GM19372 (cell line): ENCODE results near the gene LGALS9.

Experiments
- ATAC-seq: cut with Tn5 transposase; IDR thresholded peaks from one replicate; pipeline ENCODE4 v1.9.1; 2021; ENCODE audit warnings: mild to moderate bottlenecking, low read depth, moderate library complexity; ENCODE audit not compliant: unreplicated experiment

Gene LGALS9

DNA sequence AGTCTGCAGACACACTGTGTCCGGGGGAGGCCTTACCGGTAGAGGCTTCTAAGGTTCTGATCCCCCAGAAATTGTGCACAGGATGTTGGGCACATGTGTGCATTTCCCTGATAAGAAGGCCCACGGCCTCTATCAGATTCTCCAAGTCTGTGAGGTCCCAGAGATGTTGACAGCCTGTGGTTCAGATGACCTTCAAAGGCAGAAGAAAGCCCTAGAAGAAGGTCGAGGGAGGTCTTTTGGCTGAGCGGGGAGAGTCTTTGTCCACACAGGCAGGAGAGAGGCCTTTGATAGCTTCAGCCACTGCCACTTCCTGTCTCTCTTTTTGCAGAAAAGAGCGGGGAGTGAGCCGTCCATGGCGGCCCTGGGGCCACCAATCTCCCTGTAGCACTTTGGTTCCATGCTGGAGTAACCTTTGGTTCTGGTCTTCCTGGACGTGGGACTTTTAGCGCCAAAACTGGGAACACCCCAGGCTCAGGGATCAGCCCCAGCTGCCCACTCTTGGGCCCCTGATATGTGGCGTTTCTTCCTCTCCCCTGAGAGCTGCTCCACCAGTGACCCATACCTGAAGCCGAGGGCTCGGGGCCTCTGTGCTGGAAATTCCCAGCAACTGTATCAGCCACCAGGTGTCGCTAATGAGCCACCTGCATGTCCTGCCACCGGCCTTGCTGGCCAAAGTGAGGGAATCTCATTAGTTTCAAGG, 28.1 kb upstream of the LGALS9 start:
- no peak for ATAC-seq

DNA sequence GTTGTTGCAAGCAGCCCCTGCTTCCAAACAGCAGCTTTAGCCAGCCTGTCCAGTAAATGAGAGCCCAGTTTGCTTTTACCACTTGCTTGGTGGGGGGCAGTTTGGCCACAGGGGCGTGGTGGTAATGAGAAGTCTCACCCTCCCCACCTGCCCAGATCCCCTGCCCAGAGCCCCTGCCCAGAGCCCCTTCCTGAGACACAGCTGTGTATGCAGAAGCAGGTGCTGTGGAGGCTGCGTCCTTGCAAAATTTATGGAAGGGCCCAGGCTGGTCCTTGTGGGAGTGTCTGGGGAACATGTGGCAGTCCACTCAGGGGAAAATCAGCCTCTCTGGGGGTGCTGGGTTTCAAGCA, 27.6 kb upstream of the LGALS9 start:
- ATAC-seq = no peak

DNA sequence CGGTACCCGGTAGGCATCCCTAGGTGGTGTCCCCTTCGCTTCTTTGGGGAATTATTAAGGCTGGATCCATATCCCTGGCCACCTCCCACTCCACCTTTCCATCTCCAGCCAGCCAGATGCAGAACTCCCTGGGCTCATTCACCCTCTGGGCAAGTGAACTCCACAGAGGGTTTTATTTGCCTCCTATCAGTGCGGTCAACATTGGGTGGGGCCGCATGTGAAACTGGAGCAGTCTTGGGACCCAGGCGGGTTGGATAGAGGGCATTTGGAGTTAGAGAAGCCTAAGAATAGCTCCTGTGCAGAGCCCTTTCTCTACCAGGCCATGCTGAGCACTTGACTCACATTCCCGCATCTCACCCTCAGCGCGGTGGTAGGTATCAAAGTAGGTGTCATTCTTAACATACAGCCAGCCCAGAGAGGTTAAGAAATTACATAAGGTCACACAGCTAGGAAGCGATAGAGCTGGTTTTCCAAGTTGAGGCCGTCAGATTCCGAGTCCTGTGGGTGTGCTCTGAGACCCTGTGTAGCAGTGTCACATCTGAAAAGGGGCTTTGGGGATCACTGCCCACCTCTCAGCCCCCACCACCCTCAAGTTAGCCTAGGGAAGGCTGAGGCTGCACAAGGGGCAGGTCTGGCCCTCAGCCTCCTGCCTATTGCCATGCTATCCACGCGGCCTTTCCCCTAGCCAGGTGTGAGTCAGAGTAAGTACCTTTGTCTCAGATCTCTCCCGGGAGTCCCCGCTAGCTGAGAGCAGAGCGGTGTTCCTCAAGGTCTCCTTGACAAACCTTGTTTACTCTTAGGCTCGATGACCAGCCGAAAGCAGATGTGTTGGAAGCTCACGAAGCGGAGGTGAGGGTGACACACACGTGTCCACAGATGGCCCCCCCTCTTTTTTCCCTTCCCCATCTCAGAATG, 26.9 kb upstream of the LGALS9 start:
- no peak for ATAC-seq

DNA sequence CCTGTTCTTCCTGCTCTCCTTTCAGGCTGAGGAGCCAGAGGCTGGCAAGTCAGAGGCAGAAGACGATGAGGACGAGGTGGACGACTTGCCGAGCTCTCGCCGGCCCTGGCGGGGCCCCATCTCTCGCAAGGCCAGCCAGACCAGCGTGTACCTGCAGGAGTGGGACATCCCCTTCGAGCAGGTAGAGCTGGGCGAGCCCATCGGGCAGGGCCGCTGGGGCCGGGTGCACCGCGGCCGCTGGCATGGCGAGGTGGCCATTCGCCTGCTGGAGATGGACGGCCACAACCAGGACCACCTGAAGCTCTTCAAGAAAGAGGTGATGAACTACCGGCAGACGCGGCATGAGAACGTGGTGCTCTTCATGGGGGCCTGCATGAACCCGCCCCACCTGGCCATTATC, 25.6 kb upstream of the LGALS9 start:
- ATAC-seq = no peak

DNA sequence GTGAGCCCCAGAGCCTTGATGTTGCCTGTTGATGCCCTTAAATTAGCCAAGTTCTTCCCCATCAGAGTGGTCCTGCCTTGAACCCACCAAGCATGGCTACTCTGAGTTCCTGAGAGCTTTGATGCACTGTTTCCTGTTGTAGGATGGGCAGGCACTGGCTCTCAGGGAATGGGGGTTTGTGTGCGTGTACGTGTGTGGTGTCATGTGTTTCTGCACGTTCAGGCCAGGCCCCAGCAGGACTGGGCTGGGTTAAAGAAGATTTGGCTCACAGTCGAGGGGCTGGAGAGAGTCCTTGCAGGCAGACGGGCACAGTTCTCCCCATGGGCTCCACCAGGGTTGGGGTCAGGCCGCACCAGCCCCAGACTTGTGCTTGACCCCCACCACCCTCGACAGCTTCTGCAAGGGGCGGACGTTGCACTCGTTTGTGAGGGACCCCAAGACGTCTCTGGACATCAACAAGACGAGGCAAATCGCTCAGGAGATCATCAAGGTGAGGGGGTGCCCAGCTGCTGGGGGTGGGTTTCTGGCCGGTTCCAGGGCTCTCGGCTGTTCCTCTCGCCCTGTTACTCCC, 23.4 kb upstream of the LGALS9 start:
- no peak for ATAC-seq

DNA sequence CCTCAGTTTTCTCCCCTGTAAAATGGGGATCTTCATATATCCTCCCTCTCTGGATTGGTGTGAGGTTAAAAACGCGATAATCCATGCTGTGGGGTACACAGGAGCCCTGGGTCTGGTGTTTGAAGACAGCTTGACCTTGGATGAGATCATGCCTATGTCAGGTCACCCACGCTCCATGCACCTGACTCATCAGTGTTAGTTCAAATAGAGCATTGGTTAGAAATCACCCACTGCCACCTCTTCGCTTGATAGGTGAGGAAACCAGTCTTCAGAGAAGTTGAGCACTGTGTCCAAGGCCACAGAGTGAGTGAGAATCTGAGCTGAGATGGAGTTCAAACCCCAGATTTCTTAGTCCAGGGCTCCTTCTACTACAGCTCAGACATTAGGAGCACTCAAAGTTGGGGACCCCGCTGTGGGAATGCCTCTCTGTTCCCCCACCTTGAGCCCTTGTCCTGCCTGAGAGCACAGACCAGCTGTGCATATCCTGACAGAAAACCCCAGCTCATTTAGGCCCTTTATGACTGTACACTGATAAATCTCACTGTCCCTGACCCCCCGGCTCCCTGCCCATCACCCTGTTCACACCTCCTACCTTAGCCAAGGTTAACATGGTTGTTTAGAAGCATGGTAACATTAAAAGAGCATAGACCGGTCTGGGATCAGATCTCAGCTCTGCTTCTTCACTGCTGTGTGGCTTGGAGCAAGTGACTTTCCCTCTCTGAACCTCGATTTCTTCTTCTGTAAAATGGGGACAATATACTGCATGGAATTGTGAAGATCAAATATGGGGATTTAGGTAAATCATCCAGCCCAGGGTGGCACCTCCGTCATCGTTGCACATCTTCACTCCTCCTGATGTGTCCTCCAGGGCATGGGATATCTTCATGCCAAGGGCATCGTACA, 22.4 kb upstream of the LGALS9 start:
- ATAC-seq = no peak

DNA sequence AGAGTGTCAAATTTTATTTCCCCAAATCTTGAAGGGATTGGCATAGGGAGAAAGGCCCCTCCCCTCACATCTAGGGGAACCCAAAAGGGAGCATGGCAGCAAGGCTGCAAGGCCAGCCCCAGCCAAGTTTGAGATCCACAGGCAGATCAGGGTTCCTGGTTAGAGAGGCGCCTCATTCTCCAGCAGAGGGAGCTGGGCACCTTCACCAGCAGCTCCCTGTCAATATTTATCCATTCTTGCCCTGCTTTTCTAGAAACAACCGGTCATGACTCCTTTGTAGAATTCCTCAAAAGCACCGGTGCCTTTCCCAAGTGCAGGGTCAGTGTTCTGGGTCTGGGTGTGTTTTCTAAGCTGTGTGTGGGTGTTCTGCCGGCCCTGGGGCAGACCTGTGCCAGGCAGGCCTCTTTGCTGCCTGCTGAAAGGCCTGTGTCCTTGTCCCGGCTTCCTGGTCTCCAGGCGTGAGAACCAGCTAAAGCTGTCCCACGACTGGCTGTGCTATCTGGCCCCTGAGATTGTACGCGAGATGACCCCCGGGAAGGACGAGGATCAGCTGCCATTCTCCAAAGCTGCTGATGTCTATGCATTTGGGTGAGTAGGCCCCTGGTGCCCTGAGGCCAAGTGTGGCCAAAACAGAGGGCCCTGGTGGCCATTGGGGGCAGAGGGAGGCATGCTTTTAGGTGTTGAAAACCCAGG, 21.2 kb upstream of the LGALS9 start:
- ATAC-seq = no peak

DNA sequence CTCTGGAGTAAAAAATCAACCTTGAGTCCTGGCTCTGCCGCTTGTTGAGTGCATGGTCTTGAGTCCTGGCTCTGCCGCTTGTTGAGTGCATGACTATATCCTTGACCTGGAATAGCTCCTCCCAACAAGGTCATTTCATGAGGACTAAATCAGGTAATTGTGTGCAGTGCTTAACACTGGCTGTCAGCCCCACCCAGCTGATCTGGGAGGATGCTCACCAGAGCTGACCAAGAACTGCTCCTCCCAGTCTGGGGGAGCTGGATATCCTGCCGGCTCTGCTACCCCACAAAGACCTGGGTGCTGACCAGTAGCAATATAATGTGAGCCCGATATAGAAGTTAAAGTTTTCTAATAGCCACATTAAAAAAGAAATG, 20.7 kb upstream of the LGALS9 start:
- no peak for ATAC-seq

DNA sequence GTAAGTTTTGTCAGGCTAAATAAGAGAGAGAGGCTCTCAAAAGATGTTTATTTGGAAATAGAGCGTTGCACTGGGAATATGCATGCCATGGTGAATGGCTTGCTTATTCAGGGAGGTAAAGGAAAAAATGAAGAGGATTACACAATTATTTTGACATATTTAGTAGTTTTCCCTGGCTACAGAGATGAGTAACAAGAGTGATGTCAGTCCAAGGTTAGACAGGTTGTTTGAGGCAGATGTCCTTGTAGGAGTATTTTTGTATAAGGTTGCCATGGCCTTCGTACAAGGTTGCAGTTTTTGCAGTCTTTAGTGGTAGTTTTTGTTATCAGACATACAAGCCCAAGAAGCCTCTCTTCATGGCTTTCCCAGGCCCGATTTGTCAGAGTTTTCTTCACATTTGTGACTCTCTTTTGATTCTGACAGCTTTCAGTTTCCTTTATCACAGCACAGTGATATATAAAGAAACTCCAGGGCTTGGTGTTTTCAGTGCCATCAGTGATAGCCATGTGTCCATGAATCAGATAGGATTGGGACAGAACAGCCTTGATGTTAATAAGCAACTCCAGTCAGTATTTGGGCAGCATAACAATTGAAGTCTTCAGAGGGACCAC, 18.7 kb upstream of the LGALS9 start:
- ATAC-seq = no peak

DNA sequence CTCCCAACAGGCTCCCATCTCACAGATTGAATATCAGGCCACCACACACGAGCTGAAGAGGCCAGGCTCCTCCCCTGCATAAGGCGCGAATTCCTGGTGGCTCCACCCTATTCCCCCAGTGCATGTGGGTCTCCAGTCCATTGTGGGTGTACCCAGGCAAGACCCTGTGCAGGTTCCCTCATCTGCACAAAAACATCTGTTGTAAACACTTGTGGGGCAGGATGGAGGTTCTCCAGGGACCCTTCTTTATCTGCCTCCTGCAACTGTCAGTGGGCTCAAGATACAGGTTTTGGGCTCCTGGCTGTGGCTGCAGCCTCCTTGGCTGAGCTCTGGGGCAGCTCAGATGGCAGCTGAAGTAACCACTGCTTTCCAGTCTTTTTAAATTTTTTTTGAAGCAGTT, 17.6 kb upstream of the LGALS9 start:
- no peak for ATAC-seq

DNA sequence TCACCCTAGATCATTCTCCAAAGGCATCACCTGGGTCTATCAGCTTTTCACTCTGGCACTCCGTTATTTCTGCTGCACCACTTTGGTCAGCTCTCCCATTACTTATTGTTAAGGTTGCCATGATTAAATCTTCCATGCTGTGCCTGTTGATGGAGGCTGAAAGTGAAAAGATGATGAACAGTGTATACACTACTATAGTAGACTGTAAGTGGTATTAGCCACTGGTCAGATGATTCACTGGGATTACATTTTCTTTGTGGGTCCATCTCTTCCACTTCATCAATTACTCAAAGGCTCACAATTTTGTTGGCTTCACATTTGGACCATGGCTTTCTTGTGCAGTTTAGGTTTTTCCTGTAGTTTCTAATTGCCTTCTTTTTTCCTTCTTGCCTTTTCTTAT, 15.9 kb upstream of the LGALS9 start:
- no peak for ATAC-seq

DNA sequence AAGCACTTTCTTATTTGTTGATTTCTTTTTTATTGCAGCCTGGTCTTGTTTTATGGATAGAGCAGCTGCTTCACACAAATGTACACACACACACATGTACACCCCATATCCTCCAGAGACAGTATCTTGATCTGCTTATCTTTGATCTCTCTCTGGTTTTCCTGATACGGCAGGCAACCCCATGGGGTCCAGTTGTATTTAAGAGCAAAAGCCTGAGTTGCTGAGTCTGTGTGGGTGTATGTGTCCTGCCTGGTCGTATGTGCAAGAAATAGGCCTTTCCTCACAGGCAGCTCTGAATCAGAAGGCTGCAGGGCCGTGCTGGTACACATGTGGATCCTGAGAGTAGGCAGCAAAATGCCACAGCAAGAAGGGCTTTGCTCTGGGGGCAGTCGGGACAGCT, 14.6 kb upstream of the LGALS9 start:
- ATAC-seq = no peak

DNA sequence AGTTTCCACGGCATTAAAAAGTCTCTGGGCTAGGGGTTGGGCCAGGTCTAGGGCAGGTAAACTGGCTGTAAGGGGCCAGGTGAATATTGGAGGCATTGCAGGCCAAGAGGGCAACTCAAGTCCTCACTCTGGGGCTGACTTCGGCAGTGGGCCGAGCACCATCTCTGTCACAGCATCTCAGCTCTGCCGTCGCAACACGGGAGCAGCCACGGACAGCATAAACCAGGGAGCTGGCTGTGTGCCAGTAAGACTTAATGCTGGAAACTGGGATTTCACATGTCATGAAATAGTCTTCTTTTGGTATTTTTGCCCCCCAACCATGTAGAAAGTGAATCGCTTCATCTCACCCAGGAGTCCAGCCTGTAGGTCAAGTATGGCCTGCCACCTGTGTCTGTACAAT, 12.6 kb upstream of the LGALS9 start:
- no peak for ATAC-seq

DNA sequence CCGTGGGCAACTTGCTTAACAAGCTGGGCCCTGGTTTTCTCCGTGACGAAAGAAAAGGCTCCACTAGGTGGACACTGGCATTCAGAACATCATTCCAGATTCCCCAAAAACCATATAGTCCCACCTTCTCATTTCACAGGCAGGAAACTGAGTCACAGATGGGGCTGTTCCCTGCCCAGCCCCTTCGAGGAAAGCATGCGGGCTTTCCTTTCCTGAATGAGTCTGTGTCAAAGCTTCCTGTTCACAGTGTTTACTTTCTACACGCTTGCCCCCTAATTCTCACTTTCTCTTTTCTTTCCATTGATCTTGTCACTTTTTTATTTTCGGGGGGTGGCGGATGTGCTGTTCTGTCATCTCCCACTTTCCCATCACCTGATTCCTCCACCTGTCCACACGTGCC, 10.3 kb upstream of the LGALS9 start:
- ATAC-seq = no peak

DNA sequence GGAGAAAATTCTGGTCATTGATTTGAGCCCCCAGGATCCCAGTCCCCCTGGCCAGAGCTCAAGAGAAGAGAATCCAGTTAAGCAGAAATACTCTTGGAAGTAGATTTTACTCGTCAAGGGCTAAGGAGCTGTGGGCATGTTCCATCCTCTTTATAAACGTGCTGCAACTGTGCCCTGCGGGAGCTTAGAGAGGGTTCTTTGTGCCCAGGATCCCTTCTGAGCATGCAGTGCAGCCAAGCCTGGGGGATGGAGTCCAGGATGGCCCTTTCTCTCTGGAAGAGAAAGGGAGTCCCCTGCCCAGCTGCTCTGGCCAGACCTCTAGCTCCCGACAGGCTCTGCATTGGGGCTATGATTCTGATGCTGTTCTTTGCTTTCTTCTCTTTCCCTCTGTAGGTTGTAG, 9.5 kb upstream of the LGALS9 start:
- no peak for ATAC-seq

DNA sequence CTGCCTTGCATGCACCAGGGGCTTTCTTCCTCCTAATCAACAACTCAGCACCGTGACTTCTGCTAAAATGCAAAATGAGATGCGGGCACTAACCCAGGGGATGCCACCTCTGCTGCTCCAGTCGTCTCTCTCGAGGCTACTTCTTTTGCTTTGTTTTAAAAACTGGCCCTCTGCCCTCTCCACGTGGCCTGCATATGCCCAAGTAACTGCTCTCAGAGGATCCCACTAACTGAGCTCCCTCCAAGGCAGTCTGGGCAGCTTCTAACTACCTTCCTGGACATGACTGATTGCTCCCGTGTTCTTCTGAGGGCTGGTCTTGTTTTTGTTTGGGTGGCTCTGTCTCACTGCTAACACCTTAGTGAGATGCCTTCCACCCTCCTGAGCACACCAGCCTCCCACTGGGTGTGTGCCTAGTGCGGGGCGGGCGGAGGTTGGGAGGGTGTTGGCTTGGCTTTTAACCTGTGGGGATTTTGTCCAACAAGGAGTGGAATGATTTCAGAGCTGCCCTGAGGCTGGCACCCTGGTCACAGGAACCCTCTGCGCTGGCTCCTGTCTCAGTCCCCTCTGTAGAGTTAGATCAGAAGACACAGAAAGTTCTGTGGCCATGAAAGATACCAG, 8.9 kb upstream of the LGALS9 start:
- no peak for ATAC-seq

DNA sequence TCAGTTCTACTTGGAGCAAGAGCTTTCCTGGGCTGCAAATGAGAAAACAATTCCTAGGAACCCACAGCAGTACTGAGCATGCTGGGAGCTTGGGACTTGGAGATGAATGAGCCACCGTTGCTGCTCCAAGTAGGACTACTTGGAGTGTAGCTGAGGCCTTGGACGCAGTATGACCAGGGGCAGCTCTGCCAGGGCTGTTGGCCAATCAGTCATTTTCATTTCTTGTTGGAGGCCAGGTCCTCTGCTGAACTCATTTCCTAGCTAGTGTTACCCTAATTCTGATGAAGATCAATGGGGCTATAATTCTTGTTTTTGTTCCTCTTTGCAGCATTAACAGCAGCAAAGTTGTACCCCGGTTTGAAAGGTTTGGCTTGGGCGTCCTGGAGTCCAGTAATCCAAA, 8.0 kb upstream of the LGALS9 start:
- ATAC-seq = no peak

DNA sequence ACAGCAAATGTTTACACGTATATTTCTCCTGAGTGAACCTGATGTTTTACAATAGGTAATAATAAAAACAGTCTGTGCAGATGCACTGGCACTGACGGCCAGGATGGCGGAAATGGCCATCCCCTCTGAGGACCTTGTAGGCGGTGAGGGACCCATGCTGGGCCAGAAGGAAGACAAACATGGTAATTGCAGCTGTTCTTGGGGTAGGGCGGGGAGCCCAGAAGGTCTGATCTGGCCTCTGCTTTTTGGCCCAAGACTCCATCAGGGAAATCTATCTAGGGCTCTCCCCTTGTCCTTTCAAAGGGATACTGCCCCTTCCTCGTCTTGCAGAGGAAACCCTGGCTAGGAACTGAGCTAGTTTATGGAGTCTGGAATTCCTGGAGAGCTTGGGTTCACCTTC, 7.4 kb upstream of the LGALS9 start:
- no peak for ATAC-seq

DNA sequence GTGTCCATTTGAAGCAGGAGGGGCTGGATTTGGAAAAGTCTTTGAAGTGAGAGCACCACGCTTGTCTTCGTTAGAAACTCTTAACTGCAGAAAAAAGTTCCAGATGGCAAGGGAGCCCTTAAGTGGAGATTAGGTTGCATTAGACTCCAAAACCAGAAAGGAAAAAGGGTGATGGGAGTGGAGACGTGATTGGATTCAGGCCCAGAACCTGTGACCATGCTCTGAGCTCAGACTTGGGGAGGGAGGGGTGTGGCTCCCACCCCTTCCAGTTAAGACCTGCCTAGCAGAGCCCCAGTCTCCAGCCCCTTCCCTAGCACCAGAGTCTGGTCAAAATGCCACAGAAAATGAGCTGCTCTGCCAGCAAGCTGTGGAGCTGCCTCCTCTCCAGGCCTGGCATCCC, 6.4 kb upstream of the LGALS9 start:
- no peak for ATAC-seq
